ENCODE data around the gene MTMR10.

The MTMR10 gene

GRCh38 chr15:30922480-30923311 lies 68.7 kb downstream of the MTMR10 start:
- peak; percentile 79 for DNase-seq (ENCODE audit: low read depth)
- no peak overlapping the region for H3K4me3 ChIP-seq (ENCODE audit: low read length)
- TF ChIP-seq CTCF (conservative IDR thresholded peaks at IDR 0.05; ENCODE audit: low read depth, low read length): no peak

GRCh38 chr15:30921781-30922479 lies 69.5 kb downstream of the MTMR10 start:
- no peak overlapping the region for H3K4me3 ChIP-seq (ENCODE audit: low read length)
- no peak for TF ChIP-seq CTCF (conservative IDR thresholded peaks at IDR 0.05; ENCODE audit: low read depth, low read length)
- peak; percentile 64 for DNase-seq (ENCODE audit: low read depth)

- no peak overlapping the region for H3K4me3 ChIP-seq (ENCODE audit: low read length)
- TF ChIP-seq CTCF (conservative IDR thresholded peaks at IDR 0.05; ENCODE audit: low read depth, low read length): no peak
- no peak for DNase-seq (ENCODE audit: low read depth)
Observed at GRCh38 chr15:30921106-30921505, 70.3 kb downstream of the MTMR10 start.

- DNase-seq (ENCODE audit: low read depth): no peak
- no peak overlapping the region for H3K4me3 ChIP-seq (ENCODE audit: low read length)
- no peak for TF ChIP-seq CTCF (conservative IDR thresholded peaks at IDR 0.05; ENCODE audit: low read depth, low read length)
Observed at GRCh38 chr15:30919877-30920550, 71.4 kb downstream of the MTMR10 start.

GRCh38 chr15:30918366-30918765 lies 73.1 kb downstream of the MTMR10 start:
- H3K4me3 ChIP-seq (ENCODE audit: low read length): no peak overlapping the region
- TF ChIP-seq CTCF (conservative IDR thresholded peaks at IDR 0.05; ENCODE audit: low read depth, low read length): no peak
- no peak for DNase-seq (ENCODE audit: low read depth)

- TF ChIP-seq CTCF (conservative IDR thresholded peaks at IDR 0.05; ENCODE audit: low read depth, low read length): no peak
- DNase-seq (ENCODE audit: low read depth): no peak
Observed at GRCh38 chr15:30917675-30918074, 73.8 kb downstream of the MTMR10 start.

More at GRCh38 chr15:30917675-30918074, 73.8 kb downstream of the MTMR10 start:
- H3K4me3 ChIP-seq (ENCODE audit: low read length): no peak overlapping the region
